Ishikawa (cell line): ENCODE data around the gene SF3A1.

Experiments
- CEBPB ChIP-seq: IDR thresholded peaks from 2 replicates; pipeline ENCODE4 v1.6.1; 2012
- CREB1 ChIP-seq: IDR thresholded peaks from 2 replicates; pipeline ENCODE4 v1.6.1; 2012; ENCODE audit warnings: low read depth
- EGR1 ChIP-seq: IDR thresholded peaks from 2 replicates; pipeline ENCODE4 v1.6.1; 2012
- EP300 ChIP-seq: IDR thresholded peaks from 2 replicates; pipeline ENCODE4 v1.6.1; 2012; ENCODE audit warnings: borderline replicate concordance
- FOXM1 ChIP-seq: IDR thresholded peaks from 2 replicates; pipeline ENCODE4 v1.6.1; 2012; ENCODE audit warnings: low read depth, borderline replicate concordance
- MAX ChIP-seq: IDR thresholded peaks from 2 replicates; pipeline ENCODE4 v1.6.1; 2012
- NFIC ChIP-seq: IDR thresholded peaks from 2 replicates; pipeline ENCODE4 v1.6.1; 2012
- RAD21 ChIP-seq: IDR thresholded peaks from 2 replicates; pipeline ENCODE4 v1.6.1; 2012; ENCODE audit warnings: low read depth
- REST ChIP-seq: IDR thresholded peaks from 2 replicates; pipeline ENCODE4 v1.6.1; 2012; ENCODE audit warnings: low read depth, mild to moderate bottlenecking
- TAF1 ChIP-seq: IDR thresholded peaks from 2 replicates; pipeline ENCODE4 v1.6.1; 2012; ENCODE audit warnings: low read depth, mild to moderate bottlenecking
- TCF12 ChIP-seq: IDR thresholded peaks from 2 replicates; pipeline ENCODE4 v1.6.1; 2012; ENCODE audit warnings: low read depth
- TEAD4 ChIP-seq: IDR thresholded peaks from 2 replicates; pipeline ENCODE4 v1.6.1; 2012
- USF1 ChIP-seq: IDR thresholded peaks from 2 replicates; pipeline ENCODE4 v1.6.1; 2012
- YY1 ChIP-seq: IDR thresholded peaks from 2 replicates; pipeline ENCODE4 v1.6.1; 2012; ENCODE audit warnings: low read depth
- ZBTB7A ChIP-seq: IDR thresholded peaks from 2 replicates; pipeline ENCODE4 v1.6.1; 2012; ENCODE audit warnings: low read depth

The SF3A1 gene

GRCh38 chr22:30380011-30380410 is 23.3 kb upstream of the SF3A1 start:
- no peak for TF ChIP-seq NFIC
- no peak for TF ChIP-seq CREB1
- no peak for TF ChIP-seq EGR1
- TF ChIP-seq TAF1: no peak
- TF ChIP-seq USF1: no peak
- no peak for TF ChIP-seq RAD21
- TF ChIP-seq MAX: no peak
- TF ChIP-seq TCF12: no peak
- TF ChIP-seq ZBTB7A: no peak
- TF ChIP-seq REST: no peak
- no peak for TF ChIP-seq TEAD4
- no peak for TF ChIP-seq FOXM1
- TF ChIP-seq EP300: no peak
- TF ChIP-seq YY1: no peak
- TF ChIP-seq CEBPB: no peak

- TF ChIP-seq REST (no peak), FOXM1 (no peak), YY1 (no peak), CEBPB (no peak), EGR1 (no peak), TEAD4 (no peak), RAD21 (no peak)
These were observed 18.7 kb upstream of the SF3A1 start for GRCh38 chr22:30375312-30375849.

GRCh38 chr22:30373331-30374325 is 16.9 kb upstream of the SF3A1 start:
- TF ChIP-seq EP300: no peak
- no peak for TF ChIP-seq EGR1
- no peak for TF ChIP-seq TAF1
- no peak for TF ChIP-seq YY1
- no peak for TF ChIP-seq TEAD4
- no peak for TF ChIP-seq NFIC
- TF ChIP-seq CEBPB: no peak
- no peak for TF ChIP-seq MAX
- no peak for TF ChIP-seq ZBTB7A
- no peak for TF ChIP-seq FOXM1
- TF ChIP-seq REST: no peak

GRCh38 chr22:30372915-30373314 is 16.2 kb upstream of the SF3A1 start:
- no peak for TF ChIP-seq NFIC
- no peak for TF ChIP-seq TEAD4
- TF ChIP-seq MAX: no peak
- no peak for TF ChIP-seq FOXM1
- no peak for TF ChIP-seq EP300
- no peak for TF ChIP-seq USF1
- no peak for TF ChIP-seq TCF12
- no peak for TF ChIP-seq REST
- no peak for TF ChIP-seq CREB1
- TF ChIP-seq ZBTB7A: no peak
- no peak for TF ChIP-seq EGR1
- no peak for TF ChIP-seq RAD21
- no peak for TF ChIP-seq YY1
- TF ChIP-seq TAF1: no peak
- no peak for TF ChIP-seq CEBPB
